ENCODE data around the gene STUM. TPM values are rescaled to one million over a fixed set of nuclear protein-coding genes. Genes with fewer than 3 reads are reported as not detected.
"Not testable (repeated sequence)": the region's sequence is repeated elsewhere in the genome, so short reads cannot be mapped to it uniquely, and the experiment has no call there.

Gene STUM
- total and polyA plus RNA-seq, 2 experiments from 2014 or later, result 0.07 TPM; not detected in 1

- Histone ChIP-seq H3K36me3 (replicated peaks; ENCODE audit: insufficient read depth, low read depth) (no peaks in the 10 kb centered on the region), H3K27ac (no peak overlapping the region), H3K79me2 (no peaks in the 10 kb centered on the region), H3K27me3 (no peaks in the 10 kb centered on the region), H2AFZ (no peak overlapping the region), H3K4me1 (ENCODE audit: insufficient read depth) (peaks cover 5% of the 10 kb centered on the region), H3K9me2 (replicated peaks; ENCODE audit: insufficient read depth) (no peaks in the 10 kb centered on the region), H3K4me2 (no peak overlapping the region), H3K4me3 (no peak overlapping the region), H3K9me3 (ENCODE audit: low read depth) (no peaks in the 10 kb centered on the region), H4K20me1 (ENCODE audit: insufficient read depth, poor library complexity, severe bottlenecking) (no peaks in the 10 kb centered on the region)
- 94% methylated on average over 15 of the region's 16 CpGs for WGBS (ENCODE audit: low lambda C conversion rate, missing lambda C conversion rate)
- no peak for TF ChIP-seq CTCF (IDR thresholded peaks at IDR 0.05; ENCODE audit: poor library complexity)
- TF ChIP-seq EZH2phosphoT487 (IDR thresholded peaks at IDR 0.05; ENCODE audit: low read depth, severe bottlenecking, unreplicated experiment), result no peak
- no peak for TF ChIP-seq EZH2 (IDR thresholded peaks at IDR 0.05; ENCODE audit: borderline replicate concordance)
- no peak for DNase-seq (ENCODE audit: low spot score)
Observed at GRCh38 chr1:226638608-226639007, 90.0 kb downstream of the STUM start.

- H3K9me2 ChIP-seq (replicated peaks; ENCODE audit: insufficient read depth); H4K20me1 ChIP-seq (ENCODE audit: insufficient read depth, poor library complexity, severe bottlenecking); H3K4me2 ChIP-seq; H2AFZ ChIP-seq; H3K79me2 ChIP-seq; H3K4me1 ChIP-seq (ENCODE audit: insufficient read depth); H3K4me3 ChIP-seq; H3K9me3 ChIP-seq (ENCODE audit: low read depth); H3K27me3 ChIP-seq; H3K27ac ChIP-seq; DNase-seq (ENCODE audit: low spot score); H3K36me3 ChIP-seq (replicated peaks; ENCODE audit: insufficient read depth, low read depth): not testable (repeated sequence)
- WGBS (ENCODE audit: low lambda C conversion rate, missing lambda C conversion rate), result 99% methylated on average over 8 of the region's 8 CpGs
Observed at GRCh38 chr1:226639206-226639605, 90.6 kb downstream of the STUM start.

GRCh38 chr1:226639631-226640061 lies 91.1 kb downstream of the STUM start:
- Histone ChIP-seq H3K27ac (no peak overlapping the region), H3K9me3 (ENCODE audit: low read depth) (no peaks in the 10 kb centered on the region), H3K79me2 (no peaks in the 10 kb centered on the region), H3K4me1 (ENCODE audit: insufficient read depth) (peaks cover 5% of the 10 kb centered on the region), H3K36me3 (replicated peaks; ENCODE audit: insufficient read depth, low read depth) (no peaks in the 10 kb centered on the region), H3K27me3 (no peaks in the 10 kb centered on the region), H3K4me3 (no peak overlapping the region), H3K9me2 (replicated peaks; ENCODE audit: insufficient read depth) (no peaks in the 10 kb centered on the region), H3K4me2 (no peak overlapping the region), H2AFZ (no peak overlapping the region), H4K20me1 (ENCODE audit: insufficient read depth, poor library complexity, severe bottlenecking) (no peaks in the 10 kb centered on the region)
- no peak for DNase-seq (ENCODE audit: low spot score)
- WGBS (ENCODE audit: low lambda C conversion rate, missing lambda C conversion rate), result 94% methylated on average over 18 of the region's 18 CpGs
- no peak for TF ChIP-seq EZH2phosphoT487 (IDR thresholded peaks at IDR 0.05; ENCODE audit: low read depth, severe bottlenecking, unreplicated experiment)
- no peak for TF ChIP-seq CTCF (IDR thresholded peaks at IDR 0.05; ENCODE audit: poor library complexity)
- no peak for TF ChIP-seq EZH2 (IDR thresholded peaks at IDR 0.05; ENCODE audit: borderline replicate concordance)

GRCh38 chr1:226640321-226641136 lies 92.0 kb downstream of the STUM start:
- 78% methylated on average over 23 of the region's 23 CpGs for WGBS (ENCODE audit: low lambda C conversion rate, missing lambda C conversion rate)
- Histone ChIP-seq H3K27ac (no peak overlapping the region), H3K9me3 (ENCODE audit: low read depth) (no peaks in the 10 kb centered on the region), H2AFZ (no peak overlapping the region), H3K4me2 (no peak overlapping the region), H3K4me3 (no peak overlapping the region), H4K20me1 (ENCODE audit: insufficient read depth, poor library complexity, severe bottlenecking) (no peaks in the 10 kb centered on the region), H3K4me1 (ENCODE audit: insufficient read depth) (peaks cover 5% of the 10 kb centered on the region), H3K9me2 (replicated peaks; ENCODE audit: insufficient read depth) (no peaks in the 10 kb centered on the region), H3K36me3 (replicated peaks; ENCODE audit: insufficient read depth, low read depth) (no peaks in the 10 kb centered on the region), H3K27me3 (no peaks in the 10 kb centered on the region), H3K79me2 (no peaks in the 10 kb centered on the region)
- no peak for TF ChIP-seq EZH2 (IDR thresholded peaks at IDR 0.05; ENCODE audit: borderline replicate concordance)
- no peak for TF ChIP-seq CTCF (IDR thresholded peaks at IDR 0.05; ENCODE audit: poor library complexity)
- no peak for TF ChIP-seq EZH2phosphoT487 (IDR thresholded peaks at IDR 0.05; ENCODE audit: low read depth, severe bottlenecking, unreplicated experiment)
- no peak for DNase-seq (ENCODE audit: low spot score)
